HK-2 (cell line): Measurements from ENCODE around the gene BCL11B.

Experiments used
- DNase-seq: peaks from one replicate; pipeline ENCODE4 v3.0.0-alpha.2; 2018; ENCODE audit not compliant: unreplicated experiment

The BCL11B gene

GRCh38 chr14:99267837-99268781 lies 3.9 kb downstream of the BCL11B start:
- DNase-seq: no peak

GRCh38 chr14:99267381-99267780 lies 4.6 kb downstream of the BCL11B start:
- DNase-seq: no peak

GRCh38 chr14:99266181-99267178 lies 5.5 kb downstream of the BCL11B start:
- DNase-seq: peak; percentile 68

DNA sequence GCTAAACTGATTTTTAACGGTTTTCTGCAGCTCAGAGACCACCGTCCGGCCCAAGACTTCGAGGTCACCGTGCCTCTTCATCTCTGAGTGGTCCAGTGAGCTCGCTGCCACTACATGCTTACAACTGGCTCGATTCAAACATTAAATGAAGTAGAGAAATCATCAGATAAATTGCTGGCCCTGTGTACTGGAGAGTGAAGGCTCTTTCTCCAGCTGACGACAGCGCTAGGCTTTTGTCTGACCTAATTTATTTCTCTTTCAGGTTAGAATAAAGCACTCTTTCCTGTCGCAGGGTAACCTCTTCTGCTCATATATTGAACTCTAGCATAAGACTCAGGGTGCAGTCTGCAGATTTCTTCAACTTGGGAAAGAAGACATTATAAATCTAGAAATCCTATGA lies 6.4 kb downstream of the BCL11B start:
- DNase-seq: no peak

DNA sequence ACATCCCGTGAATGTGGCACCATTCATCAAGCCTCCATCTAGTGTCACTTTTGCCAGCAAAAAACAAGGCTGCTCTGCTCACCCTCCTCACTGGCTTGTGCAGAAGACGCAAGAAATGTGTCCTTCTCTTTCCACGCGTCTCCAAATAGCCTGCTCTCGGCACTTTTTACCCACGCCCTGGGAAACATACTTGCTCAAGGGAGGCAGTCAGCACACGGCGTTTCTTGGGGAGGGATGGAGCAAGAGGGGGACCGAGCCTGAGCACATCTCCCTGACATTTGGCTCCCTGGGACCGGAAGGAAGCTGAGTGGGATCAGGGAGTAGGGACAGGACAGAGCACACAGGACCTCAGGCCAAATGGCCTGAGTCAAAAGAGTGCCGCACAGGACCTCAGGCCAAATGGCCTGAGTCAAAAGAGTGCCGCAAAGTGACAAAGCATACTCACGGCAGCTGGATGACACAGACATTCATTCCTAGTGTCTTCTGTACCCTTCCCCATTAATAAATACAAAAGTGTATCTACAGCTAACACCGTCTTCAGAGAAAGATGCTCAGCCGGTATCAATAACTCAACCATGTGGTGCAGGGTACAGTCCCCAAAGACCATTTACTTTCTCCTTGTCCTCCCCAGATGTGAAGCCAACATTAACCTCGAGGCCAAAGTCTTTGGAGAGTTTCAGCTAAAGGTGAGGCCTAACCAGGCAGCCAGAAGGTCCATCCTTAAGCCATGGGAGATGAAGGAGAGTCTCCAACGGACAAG lies 7.1 kb downstream of the BCL11B start:
- DNase-seq: no peak

DNA sequence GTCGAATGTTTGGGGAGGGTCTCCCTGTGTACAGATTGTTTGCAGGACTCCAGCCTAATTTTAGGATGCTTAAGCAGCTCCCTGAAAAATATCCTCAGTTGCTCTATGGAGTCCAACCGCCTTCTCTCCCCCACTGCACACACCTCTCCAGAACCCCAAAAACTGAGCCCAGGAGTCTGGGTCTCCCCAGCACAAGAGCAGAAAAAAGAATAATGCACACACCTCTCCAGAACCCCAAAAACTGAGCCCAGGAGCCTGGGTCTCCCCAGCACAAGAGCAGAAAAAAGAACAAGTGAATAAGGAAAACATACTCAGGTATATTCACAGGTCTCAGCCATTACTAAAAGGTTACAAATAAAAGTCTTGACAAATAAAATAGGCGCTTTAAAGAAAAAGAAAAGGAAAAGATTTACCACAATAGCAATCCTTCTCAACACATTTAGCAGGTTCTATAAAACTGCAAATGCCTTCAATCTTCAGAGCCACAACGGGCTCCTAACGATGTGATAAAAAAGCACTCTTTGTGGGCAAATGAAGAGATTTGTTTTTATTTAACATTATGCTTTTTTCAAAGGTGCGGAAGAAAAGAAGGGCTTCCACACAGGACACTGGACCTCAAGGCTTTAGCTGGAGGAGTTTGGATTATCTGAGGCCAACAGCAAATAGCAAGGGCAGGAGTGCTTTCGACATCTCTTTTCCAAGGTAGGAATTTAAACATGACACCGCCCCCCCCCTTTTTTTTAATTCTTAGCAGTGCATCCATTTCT lies 8.2 kb downstream of the BCL11B start:
- DNase-seq: no peak

DNA sequence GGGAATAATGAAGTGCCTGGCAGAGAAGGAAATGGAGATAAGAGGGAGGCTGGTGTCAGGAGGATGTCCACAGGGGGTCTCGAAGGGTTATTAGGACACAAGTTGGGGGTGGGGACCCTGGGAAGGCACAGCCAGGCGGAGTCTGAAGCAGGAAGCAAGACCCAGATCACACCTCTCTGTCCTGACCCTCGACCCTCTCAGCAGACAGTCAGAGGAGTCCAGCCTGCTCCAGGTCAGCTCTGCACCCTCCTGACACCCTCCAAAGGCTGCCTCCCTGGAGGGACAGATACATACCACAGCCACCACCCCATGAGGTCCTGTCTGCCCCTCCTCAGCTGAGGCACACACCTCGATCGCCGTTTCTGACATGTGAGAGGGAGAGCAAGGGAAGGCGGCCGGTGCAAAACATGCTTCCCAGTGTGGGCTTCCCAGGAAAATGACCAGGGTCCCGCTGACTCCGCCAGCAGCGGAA lies 9.0 kb downstream of the BCL11B start:
- DNase-seq: no peak

DNA sequence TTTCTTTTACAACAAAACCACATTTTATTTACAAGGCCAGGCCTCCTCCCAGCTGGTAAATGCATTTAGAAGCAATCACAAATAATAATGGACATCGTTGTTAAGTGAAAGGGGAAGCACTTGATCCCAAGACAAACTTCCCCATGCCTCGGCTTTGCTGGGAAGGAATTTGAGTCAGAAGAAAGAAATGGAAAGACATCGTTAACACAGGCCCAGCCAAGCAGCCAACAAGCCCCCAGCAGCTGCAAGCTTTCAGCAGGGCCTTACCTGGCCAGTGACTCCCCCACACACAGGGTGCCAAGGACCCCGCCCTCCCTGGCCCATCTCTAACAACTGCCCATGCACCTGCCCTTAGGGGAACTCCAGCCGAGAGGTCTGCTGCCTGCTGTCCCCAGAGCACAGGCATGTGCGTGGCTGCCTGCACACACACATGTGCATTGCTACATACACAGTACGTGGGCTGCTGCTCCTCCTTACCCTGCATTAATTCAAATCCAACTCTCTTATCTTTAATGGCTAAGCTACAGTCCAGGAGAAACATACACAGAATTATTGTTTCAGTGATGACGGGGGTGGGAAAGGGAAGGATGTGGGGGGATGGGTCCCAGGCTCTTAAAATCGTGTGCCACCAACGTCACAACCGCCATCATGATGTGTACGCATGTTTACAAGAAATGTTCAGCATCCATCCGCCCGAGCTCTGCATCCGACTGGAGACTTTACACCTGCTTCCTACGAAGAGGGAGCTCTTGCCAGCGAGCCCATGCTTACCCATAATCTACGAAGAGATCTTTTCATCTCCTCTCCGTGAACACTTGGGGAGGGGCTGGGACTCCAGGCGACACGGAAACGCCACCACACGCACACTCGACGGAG lies 9.8 kb downstream of the BCL11B start:
- DNase-seq: no peak

GRCh38 chr14:99260587-99261551 lies 11.1 kb downstream of the BCL11B start:
- DNase-seq: no peak

DNA sequence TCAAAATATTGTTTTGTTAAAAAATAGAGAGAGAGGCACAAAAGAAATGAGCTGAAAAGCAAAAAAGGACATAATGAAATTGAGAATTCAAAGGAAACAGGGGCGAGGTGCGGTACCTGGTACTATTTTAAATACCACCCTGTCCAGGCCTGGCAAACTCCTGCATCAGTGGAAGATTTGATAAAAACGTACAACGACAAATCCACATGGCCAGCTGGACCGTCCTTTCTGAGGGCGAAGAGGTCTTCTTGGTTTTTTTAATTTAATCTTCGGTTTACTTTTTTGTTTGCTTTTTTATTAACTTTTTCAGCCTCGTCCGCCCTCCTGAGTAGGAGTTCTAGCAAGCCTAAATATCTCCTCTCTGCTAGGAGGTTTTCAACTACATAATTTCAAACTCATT lies 11.9 kb downstream of the BCL11B start:
- no peak for DNase-seq

DNA sequence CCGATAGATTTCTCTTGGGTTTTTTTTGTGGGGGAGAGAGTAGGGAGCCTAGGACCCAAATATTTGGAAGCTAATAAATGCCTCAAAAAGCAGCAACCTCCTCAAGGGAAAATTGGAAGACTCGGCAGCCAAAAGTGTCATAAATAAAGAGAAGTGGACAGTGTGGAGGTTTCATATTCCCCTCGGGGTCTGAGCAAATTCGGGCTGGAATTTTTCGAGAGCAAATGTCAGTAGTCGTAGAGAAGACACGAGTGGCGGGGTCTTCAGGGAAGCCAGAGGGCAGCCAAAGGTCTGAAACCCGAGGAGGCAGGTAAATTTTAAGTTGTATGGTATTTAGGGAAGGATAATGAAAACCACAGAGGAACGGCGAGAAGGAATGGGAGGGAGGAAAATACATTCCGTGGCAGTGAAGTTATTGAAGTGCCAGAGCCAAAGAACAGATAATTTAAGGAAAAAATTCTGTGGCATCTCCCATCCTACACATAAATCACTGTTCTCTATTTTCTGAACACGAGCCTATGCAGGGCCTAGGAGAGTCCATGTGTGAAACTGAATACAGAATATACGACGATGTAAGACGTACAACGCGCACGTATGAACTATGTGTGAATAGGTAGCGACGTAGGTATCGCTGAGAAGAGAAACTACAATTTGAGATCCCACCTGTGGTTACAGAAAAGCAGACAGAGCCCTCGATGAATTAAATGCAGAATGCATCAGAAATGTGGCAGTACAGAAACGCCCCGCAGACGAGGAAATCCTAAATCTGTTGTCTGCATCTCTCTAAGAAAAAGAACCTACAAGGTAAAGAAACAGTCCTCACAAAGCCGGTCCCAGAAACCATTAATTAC lies 12.9 kb downstream of the BCL11B start:
- no peak for DNase-seq

DNA sequence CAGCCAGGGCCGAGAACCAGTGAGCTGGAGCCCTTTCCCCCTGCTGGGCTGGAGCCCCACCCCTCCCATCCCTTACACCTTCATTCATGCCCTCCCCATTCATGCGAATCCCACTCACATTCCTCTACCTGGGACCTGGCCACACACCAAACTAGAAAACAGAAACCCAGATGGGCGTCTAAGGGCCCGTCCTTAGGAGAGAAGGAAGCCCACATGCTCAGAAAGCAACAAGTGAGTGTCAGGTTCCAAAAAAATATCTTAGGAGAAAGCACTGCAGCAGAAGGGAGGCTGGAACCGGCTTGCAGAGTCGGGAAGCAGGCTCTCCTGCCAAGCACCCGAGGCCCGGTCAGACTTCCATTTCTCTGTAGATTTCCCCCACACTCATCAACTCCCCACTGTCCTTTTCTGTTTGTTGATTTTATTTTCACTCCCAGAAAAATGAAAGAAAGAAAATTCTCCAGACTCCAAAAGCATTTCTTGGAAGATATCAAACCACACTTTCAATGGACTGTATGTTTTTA lies 13.6 kb downstream of the BCL11B start:
- no peak for DNase-seq

DNA sequence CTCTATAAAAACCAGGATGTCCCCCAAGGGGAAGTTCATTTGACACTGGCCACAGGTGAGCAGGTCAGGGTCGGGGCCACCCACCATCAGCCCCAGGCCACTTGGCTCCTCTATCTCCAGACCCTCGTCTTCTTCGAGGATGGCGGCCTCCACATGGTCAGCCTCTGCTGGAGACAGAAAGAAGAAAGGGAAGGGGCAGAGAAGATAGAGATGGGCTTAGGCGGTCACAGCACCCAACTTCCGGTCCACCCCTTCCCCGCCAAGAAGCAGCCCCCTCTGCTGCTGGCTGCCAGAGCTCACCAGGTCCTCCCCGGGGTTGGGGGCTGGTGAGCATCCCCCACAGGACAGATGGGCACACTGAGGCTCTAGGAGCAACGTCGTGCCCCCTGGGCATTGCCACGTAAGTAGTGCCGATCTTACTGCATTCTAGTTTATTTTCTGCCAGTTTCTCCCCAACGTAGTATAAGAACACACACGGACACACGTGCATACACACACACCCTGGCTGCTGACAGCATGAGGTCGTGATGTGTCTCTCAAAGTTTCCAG lies 14.2 kb downstream of the BCL11B start:
- no peak for DNase-seq

DNA sequence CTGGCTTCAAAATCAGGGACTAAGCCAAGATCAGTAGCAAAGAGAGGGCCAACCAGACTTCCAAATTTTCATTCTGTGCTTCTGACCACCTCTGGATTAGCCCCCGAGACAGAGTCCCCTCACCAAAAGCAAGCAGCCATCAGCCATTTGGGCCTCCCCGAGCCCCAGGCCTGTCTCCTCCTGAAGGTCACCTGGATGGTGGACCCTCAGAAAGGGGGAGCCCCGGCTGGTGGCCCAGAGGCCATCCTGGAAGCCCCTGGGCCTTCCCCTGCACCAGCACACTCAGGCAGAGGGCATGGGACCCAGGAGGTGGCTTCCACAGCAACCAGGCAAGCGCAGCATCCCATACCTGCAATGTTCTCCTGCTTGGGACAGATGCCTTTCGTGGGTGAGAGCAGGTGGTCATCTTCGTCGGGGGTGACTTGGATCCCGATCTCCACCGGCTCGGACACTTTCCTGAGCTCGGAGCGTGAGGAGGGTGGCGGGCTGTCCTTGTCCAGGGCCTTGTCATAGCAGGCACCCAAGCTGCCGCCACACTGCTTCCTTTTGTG lies 14.8 kb downstream of the BCL11B start:
- no peak for DNase-seq

DNA sequence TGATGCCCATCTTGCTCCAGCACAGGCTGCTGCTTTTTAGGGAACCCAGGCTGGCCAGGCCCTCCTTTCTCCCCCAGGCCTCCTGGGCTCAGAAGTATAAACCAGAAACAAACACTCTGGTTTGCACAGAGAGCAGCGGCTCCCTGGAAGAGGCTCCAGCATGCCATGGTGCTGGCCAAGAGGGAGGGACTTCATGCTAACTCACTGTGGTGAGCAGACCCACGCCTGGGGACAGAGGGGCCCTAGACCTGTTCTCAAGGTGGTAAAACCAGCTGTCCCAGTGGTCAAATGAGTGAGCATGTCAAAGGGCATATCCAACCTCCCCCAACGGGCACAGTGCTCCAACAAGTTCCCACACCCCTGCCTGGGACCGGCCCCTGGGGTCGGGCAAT lies 15.5 kb downstream of the BCL11B start:
- DNase-seq: no peak

GRCh38 chr14:99255621-99256482 lies 16.1 kb downstream of the BCL11B start:
- no peak for DNase-seq
